GM21381 (cell line): ENCODE measurements around the gene TRIM46.
"Not testable (repeated sequence)": the region's sequence is repeated elsewhere in the genome, so short reads cannot be mapped to it uniquely, and the experiment has no call there.

Experiments
- ATAC-seq: cut with Tn5 transposase; IDR thresholded peaks from one replicate; pipeline ENCODE4 v1.9.1; 2021; ENCODE audit warnings: mild to moderate bottlenecking, moderate library complexity; ENCODE audit not compliant: unreplicated experiment

TRIM46 gene

GRCh38 chr1:155137154-155137949 is 36.3 kb upstream of the TRIM46 start:
- no peak for ATAC-seq

- ATAC-seq = peak; percentile 50
These were observed 33.6 kb upstream of the TRIM46 start, which contains the start of gene DPM3 for GRCh38 chr1:155139895-155140629. DPM3 (minus strand) TSS chr1:155140531; CDS start chr1:155140240, 291 bp downstream.

GRCh38 chr1:155140630-155140953 is 33.1 kb upstream of the TRIM46 start:
- no peak for ATAC-seq

GRCh38 chr1:155141749-155142148 is 31.9 kb upstream of the TRIM46 start:
- ATAC-seq = no peak

- no peak for ATAC-seq
These were observed 28.2 kb upstream of the TRIM46 start for GRCh38 chr1:155145491-155145890.

- ATAC-seq = not testable (repeated sequence)
These were observed 17.5 kb upstream of the TRIM46 start for GRCh38 chr1:155155996-155156643.

GRCh38 chr1:155158991-155159390 is 14.7 kb upstream of the TRIM46 start:
- no peak for ATAC-seq

- ATAC-seq = no peak
These were observed 13.5 kb upstream of the TRIM46 start for GRCh38 chr1:155160128-155160527.

GRCh38 chr1:155162631-155163030 is 11.0 kb upstream of the TRIM46 start:
- not testable (repeated sequence) for ATAC-seq

GRCh38 chr1:155163785-155164184 is 9.9 kb upstream of the TRIM46 start:
- ATAC-seq = not testable (repeated sequence)

GRCh38 chr1:155164625-155165024 is 9.0 kb upstream of the TRIM46 start:
- not testable (repeated sequence) for ATAC-seq

- no peak for ATAC-seq
These were observed 7.6 kb upstream of the TRIM46 start for GRCh38 chr1:155166051-155166470.

GRCh38 chr1:155166471-155167165 is 7.0 kb upstream of the TRIM46 start:
- ATAC-seq = no peak

GRCh38 chr1:155167166-155168104 is 6.2 kb upstream of the TRIM46 start:
- ATAC-seq = no peak

GRCh38 chr1:155168105-155168445 is 5.6 kb upstream of the TRIM46 start:
- not testable (repeated sequence) for ATAC-seq

- no peak for ATAC-seq
These were observed 5.0 kb upstream of the TRIM46 start for GRCh38 chr1:155168456-155169210.

GRCh38 chr1:155169541-155169940 is 4.1 kb upstream of the TRIM46 start:
- no peak for ATAC-seq

GRCh38 chr1:155170101-155170785 is 3.4 kb upstream of the TRIM46 start:
- ATAC-seq = no peak

- ATAC-seq = no peak
These were observed 2.8 kb upstream of the TRIM46 start for GRCh38 chr1:155170806-155171205.
